T47D (cell line): ENCODE results near the gene OOSP4A.

Experiments
- DNase-seq, 2 experiments: peaks; one replicate each; pipeline versions ENCODE4 v3.0.0 to v3.0.0-alpha.2; 2011 to 2012; ENCODE audit warnings: low read depth in 1 of 2, low spot score in 1 of 2
- JUND ChIP-seq: IDR thresholded peaks from 2 replicates; pipeline ENCODE4 v1.6.1; 2012; ENCODE audit warnings: low read depth
- in situ Hi-C: cut with HindIII; loops from 2 replicates; pipeline ENCODE4 v1.10.0; 2016; ENCODE audit warnings: low sequenced_read_pairs, low pct_unique_long_range_greater_than_20kb

OOSP4A gene

GRCh38 chr11:59997800-59998199 lies 34.0 kb downstream of the OOSP4A start:
- TF ChIP-seq JUND: no peak
- in situ Hi-C loops: no loop called here
- no peak for DNase-seq

- DNase-seq: no peak
- in situ Hi-C loops: no loop called here
- TF ChIP-seq JUND: no peak
These were observed 35.9 kb downstream of the OOSP4A start for GRCh38 chr11:59999691-60000090.

DNA sequence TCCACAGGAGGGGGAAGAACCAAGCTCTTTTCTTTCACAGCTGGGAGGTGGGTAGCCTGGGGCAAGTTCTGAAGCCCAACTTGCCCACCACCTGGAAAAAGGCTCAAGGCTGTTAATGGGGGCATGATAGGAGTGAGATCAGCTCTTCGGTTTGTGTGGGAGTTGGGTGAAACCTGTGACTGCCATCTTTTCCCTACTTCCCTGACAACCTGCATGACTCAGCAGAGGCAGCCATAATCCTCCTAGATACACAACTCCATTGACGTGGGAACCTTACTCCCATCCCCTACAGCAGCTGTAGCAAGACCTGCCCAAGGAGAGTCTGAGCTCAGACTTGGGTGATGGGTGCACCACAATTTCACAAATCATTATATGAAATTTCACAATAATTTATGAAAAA lies 39.9 kb downstream of the OOSP4A start:
- no peak for DNase-seq
- in situ Hi-C loops: no loop called here
- no peak for TF ChIP-seq JUND

DNA sequence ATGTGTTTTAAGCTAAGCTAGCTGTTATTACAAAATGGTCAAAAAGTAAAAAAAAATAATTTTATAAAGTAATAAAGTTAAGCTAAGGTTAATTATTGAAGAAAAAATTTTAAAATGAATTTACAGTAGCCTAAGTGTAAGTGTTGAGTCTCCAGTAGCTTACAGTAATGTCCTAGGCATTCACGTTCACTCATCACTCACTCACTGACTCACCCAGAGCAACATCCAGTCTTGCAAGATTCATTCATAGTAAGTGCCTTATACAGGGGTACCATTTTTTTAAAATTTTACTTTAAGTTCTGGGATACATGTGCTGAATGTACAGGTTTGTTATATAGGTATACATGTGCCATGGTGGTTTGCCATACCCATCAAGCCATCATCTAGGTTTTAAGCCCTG lies 41.5 kb downstream of the OOSP4A start:
- in situ Hi-C loops: no loop called here
- no peak for DNase-seq
- no peak for TF ChIP-seq JUND

- DNase-seq: no peak
- no peak for TF ChIP-seq JUND
- in situ Hi-C loops: no loop called here
These were observed 53.0 kb downstream of the OOSP4A start, which contains the start of gene OOSP4B for GRCh38 chr11:60016881-60017280. Gene OOSP4B, plus strand, starts transcription at chr11:60017181.

GRCh38 chr11:60018058-60018457 lies 54.2 kb downstream of the OOSP4A start:
- in situ Hi-C loops: no loop called here
- DNase-seq: no peak
- TF ChIP-seq JUND: no peak
